OCI-LY7 (cell line): Measurements from ENCODE around the gene SLC4A9.

Experiments used
- EZH2phosphoT487 ChIP-seq: fragments of 200-600 bp; sonication (generic); IDR thresholded peaks from 2 replicates; pipeline ENCODE4 v1.6.1; 2018; ENCODE audit warnings: low read depth, borderline replicate concordance, mild to moderate bottlenecking, mixed run types, antibody characterized with exemption, low read length, moderate library complexity, mixed read lengths
- TF ChIP-seq, protein P1 (sequence below): fragments of 200-600 bp; sonication (generic); conservative IDR thresholded peaks from 2 replicates; pipeline ENCODE4 v1.5.1; 2014; ENCODE audit warnings: mild to moderate bottlenecking, antibody characterized with exemption, low read length, moderate library complexity, mixed read lengths

DNA sequence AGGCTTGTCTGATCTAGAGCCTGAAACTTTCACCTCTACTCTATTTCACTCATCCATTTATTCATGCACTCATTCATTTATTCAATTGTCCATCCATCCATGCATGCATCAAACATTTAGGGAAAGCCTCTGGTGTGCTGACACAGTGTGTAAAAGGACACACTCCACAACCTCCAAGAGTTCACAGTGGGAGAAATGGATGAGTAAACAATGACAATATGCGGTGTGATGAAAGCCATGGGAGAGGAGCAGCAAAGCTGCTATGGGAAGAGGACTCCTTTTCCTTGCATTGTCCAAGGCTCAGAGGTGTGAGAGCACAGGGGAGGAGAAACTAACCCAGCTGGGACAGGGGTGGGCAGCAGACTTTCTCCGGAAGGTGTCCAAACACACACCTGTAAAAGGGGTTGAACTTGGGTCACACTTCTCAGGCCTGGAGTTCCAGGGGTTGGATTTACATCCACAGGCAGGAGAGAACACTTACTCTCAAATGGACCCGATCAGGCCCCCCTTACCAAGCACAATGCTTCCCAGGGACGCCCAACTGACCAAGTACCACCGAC, 35.9 kb upstream of the SLC4A9 start:
- TF ChIP-seq, protein P1, sequence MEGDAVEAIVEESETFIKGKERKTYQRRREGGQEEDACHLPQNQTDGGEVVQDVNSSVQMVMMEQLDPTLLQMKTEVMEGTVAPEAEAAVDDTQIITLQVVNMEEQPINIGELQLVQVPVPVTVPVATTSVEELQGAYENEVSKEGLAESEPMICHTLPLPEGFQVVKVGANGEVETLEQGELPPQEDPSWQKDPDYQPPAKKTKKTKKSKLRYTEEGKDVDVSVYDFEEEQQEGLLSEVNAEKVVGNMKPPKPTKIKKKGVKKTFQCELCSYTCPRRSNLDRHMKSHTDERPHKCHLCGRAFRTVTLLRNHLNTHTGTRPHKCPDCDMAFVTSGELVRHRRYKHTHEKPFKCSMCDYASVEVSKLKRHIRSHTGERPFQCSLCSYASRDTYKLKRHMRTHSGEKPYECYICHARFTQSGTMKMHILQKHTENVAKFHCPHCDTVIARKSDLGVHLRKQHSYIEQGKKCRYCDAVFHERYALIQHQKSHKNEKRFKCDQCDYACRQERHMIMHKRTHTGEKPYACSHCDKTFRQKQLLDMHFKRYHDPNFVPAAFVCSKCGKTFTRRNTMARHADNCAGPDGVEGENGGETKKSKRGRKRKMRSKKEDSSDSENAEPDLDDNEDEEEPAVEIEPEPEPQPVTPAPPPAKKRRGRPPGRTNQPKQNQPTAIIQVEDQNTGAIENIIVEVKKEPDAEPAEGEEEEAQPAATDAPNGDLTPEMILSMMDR: no peak
- TF ChIP-seq EZH2phosphoT487: no peak
